ENCODE results near the gene EHMT1. TPM values are rescaled to one million over a fixed set of nuclear protein-coding genes. Genes with fewer than 3 reads are reported as not detected.
A peak's percentile ranks its signal among the peaks of the same experiment; 100 is the strongest.

EHMT1 gene
- total and polyA plus RNA-seq, 2 of the 13 experiments (the other 11 are each of a cell fraction or from before 2014, with no cell fraction given): 23.0 to 27.1 TPM

DNA sequence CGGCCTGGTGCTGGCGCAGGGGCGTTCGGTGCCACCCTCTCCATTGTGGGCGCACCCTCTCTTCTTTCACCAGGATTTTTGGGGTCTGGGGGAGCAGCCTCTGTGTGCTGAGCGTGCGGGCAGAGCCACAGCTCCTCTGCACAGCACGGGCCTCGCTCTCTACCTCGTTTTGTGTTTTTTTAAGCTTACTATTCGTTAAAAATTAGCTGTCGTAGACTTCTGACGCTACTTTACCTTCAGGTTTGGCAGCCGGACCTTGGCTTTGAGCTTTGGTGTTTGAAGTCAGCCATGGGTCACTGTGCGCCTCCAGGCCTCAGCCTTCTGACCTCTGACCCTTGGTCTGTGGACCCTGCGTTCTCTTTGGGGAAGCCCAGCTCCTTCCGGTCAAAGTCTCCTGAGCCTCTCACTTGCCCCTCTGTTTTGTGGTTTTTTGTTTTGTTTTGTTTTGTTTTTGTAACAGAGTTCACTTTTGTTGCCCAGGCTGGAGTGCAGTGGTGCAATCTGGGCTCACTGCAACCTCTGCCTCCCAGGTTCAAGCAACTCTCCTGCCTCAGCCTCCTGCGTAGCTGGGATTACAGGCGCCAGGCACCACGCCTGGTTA, 170.6 kb downstream of the EHMT1 start (continued):
- TF ChIP-seq, protein P1, sequence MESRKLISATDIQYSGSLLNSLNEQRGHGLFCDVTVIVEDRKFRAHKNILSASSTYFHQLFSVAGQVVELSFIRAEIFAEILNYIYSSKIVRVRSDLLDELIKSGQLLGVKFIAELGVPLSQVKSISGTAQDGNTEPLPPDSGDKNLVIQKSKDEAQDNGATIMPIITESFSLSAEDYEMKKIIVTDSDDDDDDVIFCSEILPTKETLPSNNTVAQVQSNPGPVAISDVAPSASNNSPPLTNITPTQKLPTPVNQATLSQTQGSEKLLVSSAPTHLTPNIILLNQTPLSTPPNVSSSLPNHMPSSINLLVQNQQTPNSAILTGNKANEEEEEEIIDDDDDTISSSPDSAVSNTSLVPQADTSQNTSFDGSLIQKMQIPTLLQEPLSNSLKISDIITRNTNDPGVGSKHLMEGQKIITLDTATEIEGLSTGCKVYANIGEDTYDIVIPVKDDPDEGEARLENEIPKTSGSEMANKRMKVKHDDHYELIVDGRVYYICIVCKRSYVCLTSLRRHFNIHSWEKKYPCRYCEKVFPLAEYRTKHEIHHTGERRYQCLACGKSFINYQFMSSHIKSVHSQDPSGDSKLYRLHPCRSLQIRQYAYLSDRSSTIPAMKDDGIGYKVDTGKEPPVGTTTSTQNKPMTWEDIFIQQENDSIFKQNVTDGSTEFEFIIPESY (CRISPR knock-in tag; IDR thresholded peaks at IDR 0.05): peak; percentile 93
- TF ChIP-seq ZNF274 (CRISPR knock-in tag; IDR thresholded peaks at IDR 0.05) (0 out of 2 replicates have a peak, but pooled peaks have one; percentile 7), SKI (IDR thresholded peaks at IDR 0.05; ENCODE audit: partially characterized antibody) (peak; percentile 96), MLX (CRISPR knock-in tag; IDR thresholded peaks at IDR 0.05) (peak; percentile 36; the same call in 1 of the 2 replicates), EP300 (IDR thresholded peaks at IDR 0.05; ENCODE audit: low read depth in 2 of 2, low read length in 2 of 2) (peak in 1 of 2 experiments; percentile 78; a peak in 2 of 4 replicates), EP300 (CRISPR knock-in tag; IDR thresholded peaks at IDR 0.05; ENCODE audit: borderline replicate concordance) (peak; percentile 54; the same call in 1 of the 2 replicates), MEF2D (CRISPR knock-in tag; IDR thresholded peaks at IDR 0.05) (peak; percentile 60; the same call in 1 of the 2 replicates), ZNF687 (CRISPR knock-in tag; IDR thresholded peaks at IDR 0.05) (peak; percentile 79), ZNF614 (CRISPR knock-in tag; IDR thresholded peaks at IDR 0.05; ENCODE audit: borderline replicate concordance) (0 out of 2 replicates have a peak, but pooled peaks have one; percentile 55), ARHGAP35 (CRISPR knock-in tag; IDR thresholded peaks at IDR 0.05; ENCODE audit: borderline replicate concordance) (no peak), ZNF776 (CRISPR knock-in tag; IDR thresholded peaks at IDR 0.05) (no peak), ZBTB26 (CRISPR knock-in tag; IDR thresholded peaks at IDR 0.05; ENCODE audit: borderline replicate concordance) (no peak; the same call in 1 of the 2 replicates), ZNF556 (CRISPR knock-in tag; IDR thresholded peaks at IDR 0.05; ENCODE audit: borderline replicate concordance) (peak; percentile 76; the same call in 1 of the 2 replicates), PITX1 (CRISPR knock-in tag; IDR thresholded peaks at IDR 0.05) (peak; percentile 34; the same call in 1 of the 2 replicates), MED8 (CRISPR knock-in tag; IDR thresholded peaks at IDR 0.05; ENCODE audit: insufficient replicate concordance) (peak; percentile 43), SPEN (CRISPR knock-in tag; IDR thresholded peaks at IDR 0.05; ENCODE audit: low read depth) (0 out of 2 replicates have a peak, but pooled peaks have one; percentile 36), HNF4A (CRISPR knock-in tag; IDR thresholded peaks at IDR 0.05) (peak; percentile 99)
- TF ChIP-seq, protein P2, sequence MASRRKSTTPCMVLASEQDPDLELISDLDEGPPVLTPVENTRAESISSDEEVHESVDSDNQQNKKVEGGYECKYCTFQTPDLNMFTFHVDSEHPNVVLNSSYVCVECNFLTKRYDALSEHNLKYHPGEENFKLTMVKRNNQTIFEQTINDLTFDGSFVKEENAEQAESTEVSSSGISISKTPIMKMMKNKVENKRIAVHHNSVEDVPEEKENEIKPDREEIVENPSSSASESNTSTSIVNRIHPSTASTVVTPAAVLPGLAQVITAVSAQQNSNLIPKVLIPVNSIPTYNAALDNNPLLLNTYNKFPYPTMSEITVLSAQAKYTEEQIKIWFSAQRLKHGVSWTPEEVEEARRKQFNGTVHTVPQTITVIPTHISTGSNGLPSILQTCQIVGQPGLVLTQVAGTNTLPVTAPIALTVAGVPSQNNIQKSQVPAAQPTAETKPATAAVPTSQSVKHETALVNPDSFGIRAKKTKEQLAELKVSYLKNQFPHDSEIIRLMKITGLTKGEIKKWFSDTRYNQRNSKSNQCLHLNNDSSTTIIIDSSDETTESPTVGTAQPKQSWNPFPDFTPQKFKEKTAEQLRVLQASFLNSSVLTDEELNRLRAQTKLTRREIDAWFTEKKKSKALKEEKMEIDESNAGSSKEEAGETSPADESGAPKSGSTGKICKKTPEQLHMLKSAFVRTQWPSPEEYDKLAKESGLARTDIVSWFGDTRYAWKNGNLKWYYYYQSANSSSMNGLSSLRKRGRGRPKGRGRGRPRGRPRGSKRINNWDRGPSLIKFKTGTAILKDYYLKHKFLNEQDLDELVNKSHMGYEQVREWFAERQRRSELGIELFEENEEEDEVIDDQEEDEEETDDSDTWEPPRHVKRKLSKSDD (CRISPR knock-in tag; IDR thresholded peaks at IDR 0.05; ENCODE audit: low read depth): 0 out of 2 replicates have a peak, but pooled peaks have one; percentile 68

Measured in HepG2 (cell line).